Activated T-cell treated with anti-CD3 and anti-CD28 coated beads, Interleukin-2, amount 50 U/mL, for 48 hours (primary cell): ENCODE measurements around the gene MRPL58.
"Not testable (repeated sequence)": the region's sequence is repeated elsewhere in the genome, so short reads cannot be mapped to it uniquely, and the experiment has no call there.

ENCODE experiments used
- DNase-seq, 2 experiments: peaks; one replicate each; pipeline ENCODE4 v3.0.0-alpha.2; 2020

The MRPL58 gene

GRCh38 chr17:75019710-75020109 is 7.2 kb downstream of the MRPL58 start:
- DNase-seq = no peak

- no peak for DNase-seq
Measured at GRCh38 chr17:75020331-75021110, 8.1 kb downstream of the MRPL58 start.

GRCh38 chr17:75024686-75025397 is 12.4 kb downstream of the MRPL58 start:
- peak; percentile 54 to 72 for DNase-seq

- DNase-seq = not testable (repeated sequence)
Measured at GRCh38 chr17:75025398-75025734, 12.9 kb downstream of the MRPL58 start.

GRCh38 chr17:75026650-75027049 is 14.2 kb downstream of the MRPL58 start:
- not testable (repeated sequence) for DNase-seq

- no peak for DNase-seq
Measured at GRCh38 chr17:75030161-75030560, 17.7 kb downstream of the MRPL58 start.

- DNase-seq = peak; percentile 71 to 73
Measured at GRCh38 chr17:75031972-75032719, 19.7 kb downstream of the MRPL58 start.

GRCh38 chr17:75032720-75033280 is 20.3 kb downstream of the MRPL58 start:
- no peak for DNase-seq

GRCh38 chr17:75033346-75034235 is 21.1 kb downstream of the MRPL58 start:
- peak; percentile 99 to 100 for DNase-seq

- DNase-seq = peak; percentile 97 to 99
Measured at GRCh38 chr17:75034236-75034908, 21.9 kb downstream of the MRPL58 start.

- DNase-seq = peak; percentile 81 to 84
Measured at GRCh38 chr17:75036643-75037268, 24.3 kb downstream of the MRPL58 start.

- DNase-seq = no peak
Measured at GRCh38 chr17:75039238-75039637, 26.8 kb downstream of the MRPL58 start.

- DNase-seq = no peak
Measured at GRCh38 chr17:75041656-75042280, 29.3 kb downstream of the MRPL58 start.

- not testable (repeated sequence) for DNase-seq
Measured at GRCh38 chr17:75043789-75044188, 31.3 kb downstream of the MRPL58 start.

GRCh38 chr17:75044716-75045115 is 32.2 kb downstream of the MRPL58 start:
- no peak for DNase-seq

- DNase-seq = not testable (repeated sequence)
Measured at GRCh38 chr17:75045946-75046406, 33.5 kb downstream of the MRPL58 start.

GRCh38 chr17:75046407-75047289 is 34.2 kb downstream of the MRPL58 start, which contains the start of the genes ATP5PD and KCTD2:
TSS of gene ATP5PD (minus strand) at chr17:75046969. CDS start at chr17:75042650, 4,319 bp downstream.
TSS of gene KCTD2 (plus strand) at chr17:75047225. CDS start at chr17:75047251, 26 bp downstream.
- peak; percentile 96 to 98 for DNase-seq

- DNase-seq = peak; percentile 54 to 58
Measured at GRCh38 chr17:75047398-75048098, 35.1 kb downstream of the MRPL58 start.
